Measurements from ENCODE around the gene GABBR2.
"Not testable (repeated sequence)": the region's sequence is repeated elsewhere in the genome, so short reads cannot be mapped to it uniquely, and the experiment has no call there.

The GABBR2 gene

GRCh38 chr9:98271479-98271878 is 437.3 kb downstream of the GABBR2 start:
- DNase-seq: no peak

GRCh38 chr9:98270284-98270683 is 438.5 kb downstream of the GABBR2 start:
- DNase-seq: not testable (repeated sequence)

- not testable (repeated sequence) for DNase-seq
Measured at GRCh38 chr9:98269652-98270051, 439.1 kb downstream of the GABBR2 start.

- not testable (repeated sequence) for DNase-seq
Measured at GRCh38 chr9:98267556-98267955, 441.2 kb downstream of the GABBR2 start.

GRCh38 chr9:98264516-98264915 is 444.2 kb downstream of the GABBR2 start:
- DNase-seq: no peak

- peak; percentile 82 to 87 for DNase-seq
Measured at GRCh38 chr9:98263482-98264357, 445.0 kb downstream of the GABBR2 start.

- DNase-seq: no peak
Measured at GRCh38 chr9:98263080-98263479, 445.7 kb downstream of the GABBR2 start.

- no peak for DNase-seq
Measured at GRCh38 chr9:98262056-98262455, 446.7 kb downstream of the GABBR2 start.

- DNase-seq: no peak
Measured at GRCh38 chr9:98260635-98261034, 448.1 kb downstream of the GABBR2 start.

DNA sequence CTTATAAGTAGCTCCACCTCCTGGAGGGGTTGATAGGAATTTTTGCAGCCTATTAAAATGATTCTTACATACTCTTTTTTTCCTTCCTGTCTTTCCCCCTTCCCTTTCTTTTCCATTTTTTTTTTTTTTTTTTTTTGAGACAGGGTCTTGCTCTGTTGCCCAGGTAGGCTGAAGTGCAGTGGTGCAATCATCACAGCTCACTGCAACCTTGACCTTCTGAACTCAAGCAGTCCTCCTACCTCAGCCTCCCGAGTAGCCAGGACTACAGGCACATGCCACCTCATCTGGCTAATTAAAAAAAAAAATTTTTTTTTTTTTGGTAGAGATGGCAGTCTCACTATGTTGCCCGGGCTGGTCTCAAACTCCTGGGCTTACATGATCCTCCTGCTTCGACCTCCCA is 448.9 kb downstream of the GABBR2 start:
- no peak for DNase-seq

DNA sequence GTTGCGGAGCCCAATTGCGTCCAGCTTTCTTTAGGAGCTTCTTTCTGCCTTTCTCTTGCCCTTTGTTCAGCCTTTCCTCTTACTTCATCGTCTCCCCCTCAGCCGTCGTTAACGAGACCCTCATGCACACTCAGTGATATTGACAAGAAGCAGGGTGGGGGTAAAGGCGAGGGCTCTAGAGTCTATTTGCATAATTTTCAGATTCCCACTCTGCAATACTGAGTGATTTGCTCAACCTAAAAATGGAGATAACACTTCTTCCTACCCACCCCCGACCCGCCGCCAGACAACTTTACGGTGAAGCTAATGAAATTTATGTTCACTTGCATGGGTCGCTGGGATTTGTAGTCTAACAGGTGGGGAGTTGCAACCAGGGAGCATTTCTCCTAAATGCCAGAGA is 452.0 kb downstream of the GABBR2 start:
- DNase-seq: peak; percentile 15 to 26

- DNase-seq: peak; percentile 98
Measured at GRCh38 chr9:98255578-98256296, 453.0 kb downstream of the GABBR2 start, which contains the start of gene TBC1D2. TSS of gene TBC1D2 (minus strand) at chr9:98255649. CDS start at chr9:98255541, 108 bp downstream.

GRCh38 chr9:98255061-98255577 is 453.6 kb downstream of the GABBR2 start:
- no peak for DNase-seq

GRCh38 chr9:98254228-98255060 is 454.3 kb downstream of the GABBR2 start:
- DNase-seq: no peak

DNA sequence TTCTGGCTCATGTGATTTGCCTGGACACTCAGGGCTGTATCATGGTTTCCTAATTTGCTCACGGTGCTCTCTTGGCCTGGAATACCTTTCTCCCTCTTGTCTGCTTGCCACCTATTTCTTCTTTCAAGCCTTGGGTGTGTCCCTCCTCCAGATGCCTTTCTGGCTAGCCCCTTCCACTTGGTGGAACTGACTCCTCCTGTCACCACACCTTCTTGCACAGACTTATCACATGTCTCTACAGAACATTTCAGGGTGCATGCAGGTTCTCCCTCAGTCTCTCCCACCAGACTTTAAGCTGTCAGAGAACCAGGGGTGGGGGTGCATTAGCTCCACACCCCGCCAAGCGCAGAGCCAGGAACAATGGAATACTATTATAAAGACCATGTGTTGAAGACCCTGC is 455.2 kb downstream of the GABBR2 start:
- DNase-seq: no peak

GRCh38 chr9:98251551-98251950 is 457.2 kb downstream of the GABBR2 start:
- DNase-seq: no peak

DNA sequence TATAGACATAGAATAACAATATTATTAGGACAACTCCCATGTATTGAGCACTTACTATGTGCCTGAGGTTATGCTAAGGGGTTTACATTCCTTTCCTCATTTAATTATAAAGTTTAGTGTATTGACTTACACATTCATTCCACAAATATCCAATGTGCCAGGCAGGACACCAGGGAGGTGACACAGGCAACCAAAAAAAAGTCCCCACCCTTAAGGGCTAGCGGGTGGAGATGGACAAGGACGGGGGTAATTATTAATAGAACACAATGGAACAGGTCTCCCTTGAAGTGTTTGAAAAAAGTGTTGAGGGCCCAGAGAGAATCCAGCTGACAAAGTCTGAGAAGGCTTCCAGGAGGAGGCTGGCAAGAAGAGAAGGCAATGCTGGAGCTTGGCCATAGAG is 459.0 kb downstream of the GABBR2 start:
- no peak for DNase-seq

GRCh38 chr9:98248737-98249474 is 459.8 kb downstream of the GABBR2 start:
- peak; percentile 32 to 43 for DNase-seq

- DNase-seq: no peak
Measured at GRCh38 chr9:98247831-98248657, 460.7 kb downstream of the GABBR2 start.

DNA sequence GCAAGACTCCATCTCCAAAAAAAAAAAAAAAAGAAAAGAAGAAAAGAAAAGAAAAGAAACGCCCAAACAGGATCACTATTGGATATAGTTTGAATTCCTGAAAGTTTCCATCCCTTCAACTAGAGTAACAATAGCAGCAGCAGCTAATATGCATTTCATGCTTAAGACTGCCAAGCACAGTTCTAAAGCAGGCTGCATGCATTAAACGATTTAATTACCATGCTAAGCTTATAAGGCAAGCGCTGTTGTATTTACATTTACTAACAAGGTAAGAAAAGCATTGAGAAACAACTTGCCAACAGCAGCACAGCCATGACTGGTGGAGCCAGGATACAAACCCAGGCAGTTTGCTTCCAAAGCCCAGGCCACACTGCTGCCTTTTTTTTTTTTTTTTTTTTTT is 466.3 kb downstream of the GABBR2 start:
- DNase-seq: no peak

All from activated CD4-positive, alpha-beta T cell treated with anti-CD3 and anti-CD28 coated beads, Interleukin-2, amount 50 U/mL, for 48 hours (primary cell).